Endothelial cell of umbilical vein (primary cell): ENCODE results near the gene OCA2. TPM values are rescaled to one million over a fixed set of nuclear protein-coding genes. Genes with fewer than 3 reads are reported as not detected.

Experiments
- BruUV-seq: library from RNA; stranded (reverse); fragments of 400-500 nt; replicated peaks from 2 replicates; lab custom pipeline; 2021; lab: Mats Ljungman, UMichigan
- CTCF ChIA-PET: fragments of 300-600, 350-600 bp; sonication (Branson Sonifier 250); formaldehyde crosslinking; loops from one replicate; lab custom pipeline; 2021; ENCODE audit warnings: antibody characterized with exemption, inconsistent platforms; lab: Charles Lee
- POLR2A ChIA-PET: fragments of 300-600, 350-600 bp; sonication (Branson Sonifier 250); formaldehyde crosslinking; loops from one replicate; lab custom pipeline; 2021; ENCODE audit warnings: antibody characterized with exemption, inconsistent platforms; lab: Charles Lee
- DNase-seq: peaks from one replicate; pipeline ENCODE4 v3.0.0-alpha.2; 2011; ENCODE audit warnings: low read depth, low spot score
- FAIRE-seq: peaks from 2 replicates; lab custom pipeline; 2011; peaks lifted over from hg19 to GRCh38; lab: Jason Lieb, UNC
- H2AFZ ChIP-seq: 2 replicates; pipeline ENCODE4 v1.6.0; 2012; ENCODE audit warnings: low read depth, low read length, control low read depth, inconsistent platforms
- H3K27ac ChIP-seq: 2 replicates; pipeline ENCODE4 v1.5.1; 2011; ENCODE audit warnings: low read depth, mild to moderate bottlenecking, control low read depth, low read length, moderate library complexity; ENCODE audit not compliant: insufficient read depth
- H3K27me3 ChIP-seq, 2 experiments: 2 replicates each; pipeline versions ENCODE4 v1.6.0 to v1.6.1; 2011; ENCODE audit warnings: low read length in 2 of 2, mixed read lengths in 1 of 2; ENCODE audit not compliant: control insufficient read depth in 2 of 2, insufficient read depth in 2 of 2
- H3K36me3 ChIP-seq, 2 experiments: 2 replicates in 1 of 2; 3 replicates in 1 of 2; pipeline ENCODE4 v1.5.1; 2011; ENCODE audit warnings: low read length in 2 of 2, mild to moderate bottlenecking in 1 of 2, moderate library complexity in 1 of 2; ENCODE audit not compliant: control insufficient read depth in 2 of 2, insufficient read depth in 2 of 2; ENCODE audit errors: extremely low read depth in 1 of 2
- H3K4me1 ChIP-seq: 3 replicates; pipeline ENCODE4 v1.5.1; 2011; ENCODE audit warnings: mild to moderate bottlenecking, low read length; ENCODE audit not compliant: control insufficient read depth, insufficient read depth; ENCODE audit errors: extremely low read depth
- H3K4me2 ChIP-seq: 2 replicates; pipeline ENCODE4 v1.6.1; 2011; ENCODE audit warnings: low read length, control low read depth, mixed read lengths; ENCODE audit not compliant: insufficient read depth
- H3K4me3 ChIP-seq, 3 experiments: fragments of 200-600 bp in 1 of 3; sonication (generic), shearing (Covaris generic) in 1 of 3; replicated peaks in 1 of 3; 2 replicates each; pipeline ENCODE4 v1.5.1; 2011 to 2016; ENCODE audit warnings: control low read depth in 3 of 3, low read length in 3 of 3, mild to moderate bottlenecking in 2 of 3, inconsistent platforms in 1 of 3, low read depth in 1 of 3, moderate library complexity in 1 of 3; ENCODE audit not compliant: insufficient read depth in 1 of 3
- H3K79me2 ChIP-seq: 2 replicates; pipeline ENCODE4 v1.6.0; 2012; ENCODE audit warnings: low read length, inconsistent platforms; ENCODE audit not compliant: control insufficient read depth, insufficient read depth
- H3K9ac ChIP-seq: replicated peaks from 2 replicates; pipeline ENCODE3; 2011; ENCODE audit warnings: low read length, control low read depth; ENCODE audit not compliant: insufficient read depth; ENCODE audit errors: extremely low read depth
- H3K9me1 ChIP-seq: replicated peaks from 3 replicates; pipeline ENCODE4 v1.6.0; 2011; ENCODE audit warnings: mild to moderate bottlenecking, low read length; ENCODE audit not compliant: control insufficient read depth, insufficient read depth; ENCODE audit errors: extremely low read depth
- H3K9me3 ChIP-seq: replicated peaks from 2 replicates; pipeline ENCODE4 v1.5.1; 2012; ENCODE audit warnings: low read length, inconsistent platforms; ENCODE audit not compliant: control insufficient read depth, insufficient read depth
- H4K20me1 ChIP-seq: replicated peaks from 2 replicates; pipeline ENCODE3; 2011; ENCODE audit warnings: mild to moderate bottlenecking, low read length; ENCODE audit not compliant: control insufficient read depth, insufficient read depth; ENCODE audit errors: extremely low read depth
- CTCF ChIP-seq, 2 donors: IDR thresholded peaks; 1 replicate in 1 of 2; 2 replicates in 1 of 2; pipeline ENCODE4 v1.5.1; 2011; ENCODE audit warnings: low read length in 2 of 2, mild to moderate bottlenecking in 2 of 2, moderate library complexity in 2 of 2, control low read depth in 1 of 2, inconsistent platforms in 1 of 2, low read depth in 1 of 2; ENCODE audit not compliant: insufficient read depth in 1 of 2; ENCODE audit errors: extremely low read depth in 1 of 2
- EZH2 ChIP-seq: IDR thresholded peaks from 2 replicates; pipeline ENCODE4 v1.6.1; 2012; ENCODE audit warnings: borderline replicate concordance, low read depth, mild to moderate bottlenecking, moderate library complexity, low read length, inconsistent platforms; ENCODE audit not compliant: severe bottlenecking
- FOS ChIP-seq: IDR thresholded peaks from 2 replicates; pipeline ENCODE4 v1.6.1; 2011; ENCODE audit warnings: mild to moderate bottlenecking, low read length, moderate library complexity, borderline replicate concordance; ENCODE audit not compliant: insufficient read depth
- GATA2 ChIP-seq: IDR thresholded peaks from 2 replicates; pipeline ENCODE4 v1.7.0; 2011; ENCODE audit warnings: low read depth, mild to moderate bottlenecking, moderate library complexity, mixed read lengths, low read length; ENCODE audit not compliant: insufficient read length, insufficient read depth
- JUN ChIP-seq: IDR thresholded peaks from 2 replicates; pipeline ENCODE4 v1.6.1; 2011; ENCODE audit warnings: borderline replicate concordance, low read depth; ENCODE audit not compliant: insufficient read length, insufficient read depth
- MAX ChIP-seq: IDR thresholded peaks from 2 replicates; pipeline ENCODE4 v1.6.1; 2011; ENCODE audit not compliant: insufficient read depth, insufficient read length
- MYC ChIP-seq: IDR thresholded peaks from one replicate; pipeline ENCODE4 v1.6.1; 2011; ENCODE audit warnings: mild to moderate bottlenecking, low read depth, low read length
- POLR2A ChIP-seq: IDR thresholded peaks from 2 replicates; pipeline ENCODE4 v1.6.1; 2012; ENCODE audit warnings: low read depth, mild to moderate bottlenecking, control low read depth, low read length
- POLR2AphosphoS5 ChIP-seq: IDR thresholded peaks from 2 replicates; pipeline ENCODE4 v1.6.1; 2012; ENCODE audit warnings: low read depth, mild to moderate bottlenecking, control low read depth, low read length, moderate library complexity; ENCODE audit not compliant: insufficient read depth
- dilution Hi-C: fragments of 300-500 bp; cut with MboI; formaldehyde crosslinking; loops from one replicate; pipeline ENCODE4 v1.15.0; 2019; ENCODE audit warnings: low sequenced_read_pairs; ENCODE audit not compliant: extremely low pct_ligation_motif_present
- intact Hi-C: fragments of 100-400 bp; cut with micrococcal nuclease; formaldehyde crosslinking; loops from one replicate; pipeline ENCODE4 v1.10.0; 2022
- polyA plus RNA-seq, 4 experiments: library from polyadenylated mRNA; depleted of rRNA in 3 of 4; stranded (reverse) in 3 of 4; unstranded in 1 of 4; fragments of >200 nt; gene quantifications; 2 replicates each; pipeline versions ENCODE4 v1.2.1 to v1.2.3, GENCODE V29; 2011 to 2012; ENCODE audit warnings: missing spikeins in 1 of 4
- total RNA-seq: library from RNA; stranded (reverse); gene quantifications from 2 replicates; pipeline ENCODE4 v1.2.3, GENCODE V29; 2021

OCA2 gene
- total and polyA plus RNA-seq, 2 donors (not counting 3 experiments of a cell fraction or from before 2014, with no cell fraction given) = not detected

- dilution Hi-C loops (no loop called here), intact Hi-C loops (no loop called here)
- FAIRE-seq (no peak), DNase-seq (no peak)
- BruUV-seq = no TSS peak
- Histone ChIP-seq H3K27ac (no peak overlapping the region), H3K4me1 (no peaks in the 10 kb centered on the region), H3K9ac (no peak overlapping the region), H3K79me2 (no peaks in the 10 kb centered on the region), H4K20me1 (peaks cover 2% of the 10 kb centered on the region), H3K27me3 (no peaks in the 10 kb centered on the region), H3K4me2 (no peak overlapping the region), H3K9me1 (no peaks in the 10 kb centered on the region), H3K36me3 (peaks cover under 1 to 45% of the 10 kb centered on the region in 2 experiments), H3K4me3 (no peak overlapping the region), H3K9me3 (no peaks in the 10 kb centered on the region), H2AFZ (no peak overlapping the region)
- ChIA-PET POLR2A (no interaction called here), CTCF (interaction anchor here (1.9 kb wide), 1 partner anchor 16 kb away, joined by 35 read pairs; no protein-coding TSS in a partner anchor)
- TF ChIP-seq POLR2AphosphoS5 = no peak
- no peak for TF ChIP-seq JUN
- no peak for TF ChIP-seq FOS
- TF ChIP-seq EZH2 = no peak
- no peak for TF ChIP-seq MAX
Measured at GRCh38 chr15:28124841-28125240, 25.7 kb upstream of the OCA2 start.

- Histone ChIP-seq H3K4me2 (no peak overlapping the region), H3K9ac (no peak overlapping the region), H3K79me2 (no peaks in the 10 kb centered on the region), H3K4me3 (no peak overlapping the region), H2AFZ (no peak overlapping the region), H3K36me3 (peaks cover 2 to 42% of the 10 kb centered on the region in 2 experiments), H3K9me1 (no peaks in the 10 kb centered on the region), H3K27me3 (no peaks in the 10 kb centered on the region), H3K4me1 (no peaks in the 10 kb centered on the region), H3K27ac (no peak overlapping the region), H3K9me3 (no peaks in the 10 kb centered on the region), H4K20me1 (peaks cover 2% of the 10 kb centered on the region)
- no TSS peak for BruUV-seq
- TF ChIP-seq JUN = no peak
- TF ChIP-seq EZH2 = no peak
- TF ChIP-seq MAX = no peak
- no peak for TF ChIP-seq FOS
- TF ChIP-seq CTCF (IDR thresholded peaks at IDR 0.05; ENCODE audit: extremely low read depth in 1 of 2, insufficient read depth in 1 of 2, low read depth in 1 of 2, low read length in 2 of 2) = peak; percentile 69 to 71
- no peak for TF ChIP-seq MYC
- no peak for TF ChIP-seq POLR2A
- TF ChIP-seq POLR2AphosphoS5 = no peak
- TF ChIP-seq GATA2 = no peak
- DNase-seq (peak; percentile 75), FAIRE-seq (peak; percentile 94)
- ChIA-PET POLR2A (no interaction called here), CTCF (no interaction called here)
- dilution Hi-C loops = no loop called here
- intact Hi-C loops = loop anchor here (1.0 kb wide), 1 partner anchor 27 kb away; no protein-coding TSS in a partner anchor
Measured at GRCh38 chr15:28123408-28124023, 24.4 kb upstream of the OCA2 start.
